ENCODE data around the gene BOC. TPM values are rescaled to one million over a fixed set of nuclear protein-coding genes. Genes with fewer than 3 reads are reported as not detected.

The BOC gene
- total and polyA plus RNA-seq, 2 of the 13 experiments (the other 11 are each of a cell fraction or from before 2014, with no cell fraction given), result 0.04 TPM; not detected in 1

DNA sequence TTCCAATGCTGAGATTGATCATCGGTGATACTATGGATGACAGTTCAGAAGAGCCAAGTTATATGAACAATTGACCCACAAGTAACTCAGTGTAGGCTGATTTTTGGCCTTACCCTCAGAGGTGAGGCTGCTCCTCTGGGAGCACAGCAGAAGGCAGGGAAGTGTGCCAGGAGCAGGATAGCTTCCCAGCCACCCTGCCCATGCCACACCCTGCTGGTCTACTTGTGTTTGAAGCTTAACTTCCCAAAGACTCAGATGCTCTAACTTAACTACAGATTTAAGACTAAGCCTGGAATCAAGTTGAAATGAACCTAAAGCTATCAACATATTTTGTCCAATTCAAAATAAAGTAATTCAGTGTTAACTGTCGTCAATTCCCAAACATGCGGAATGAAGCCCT lies 77.5 kb downstream of the BOC start:
- peaks cover 0 to 4% of the 10 kb centered on the region in 2 experiments; a peak in 2 of 5 replicates for H3K27me3 ChIP-seq (ENCODE audit: control insufficient read depth in 1 of 2, insufficient read depth in 2 of 2, low read length in 2 of 2)
- FAIRE-seq (no peak), ATAC-seq (no peak), DNase-seq (ENCODE audit: low spot score) (no peak)
- in situ Hi-C loops (cut with HindIII; ENCODE audit: extremely low pct_ligation_motif_present, low pct_unique_long_range_greater_than_20kb) (loop anchor here (5.0 kb wide), 1 partner anchor 237 kb away; no protein-coding TSS in a partner anchor), intact Hi-C loops (cut with micrococcal nuclease; ENCODE audit: unreplicated experiment) (loop anchor here (1.0 kb wide), 3 partner anchors 153 to 337 kb away; no protein-coding TSS in a partner anchor)
- H3K4me3 ChIP-seq (replicated peaks in 1 of 3; ENCODE audit: insufficient read depth in 1 of 3, low read depth in 2 of 3, low read length in 3 of 3), result no peak overlapping the region
- CTCF ChIA-PET (ENCODE audit: low intra/inter-chr PET ratio, low total read pairs), result interaction anchor here (1.6 to 3.2 kb wide), 2 partner anchors 153 to 237 kb away, joined by 4 to 61 read pairs; no protein-coding TSS in a partner anchor
- H3K9ac ChIP-seq (ENCODE audit: insufficient read depth, low read depth, low read length), result no peak overlapping the region
- no peak overlapping the region for H2AFZ ChIP-seq (ENCODE audit: low read length)
- TF ChIP-seq KLF9 (CRISPR knock-in tag; IDR thresholded peaks at IDR 0.05; ENCODE audit: low read depth), result no peak
- no peak for TF ChIP-seq POLR2A (IDR thresholded peaks at IDR 0.05; ENCODE audit: insufficient read depth in 1 of 2, low read depth in 2 of 2, low read length in 2 of 2)
- TF ChIP-seq DMTF1 (CRISPR knock-in tag; IDR thresholded peaks at IDR 0.05), result no peak
- TF ChIP-seq ZMAT3 (CRISPR knock-in tag; conservative IDR thresholded peaks at IDR 0.05), result no peak
- no peak for TF ChIP-seq ZNF256 (CRISPR knock-in tag; conservative IDR thresholded peaks at IDR 0.05)
- TF ChIP-seq MAZ (IDR thresholded peaks at IDR 0.05; ENCODE audit: borderline replicate concordance, low read depth, low read length), result no peak
- TF ChIP-seq MAZ (CRISPR knock-in tag; IDR thresholded peaks at IDR 0.05; ENCODE audit: low read depth), result no peak
- no peak for TF ChIP-seq TCF7 (IDR thresholded peaks at IDR 0.05; ENCODE audit: low read depth)
- no peak for TF ChIP-seq ETS1 (CRISPR knock-in tag; IDR thresholded peaks at IDR 0.05)
- no peak for TF ChIP-seq SRSF1 (optimal IDR thresholded peaks at IDR 0.05; ENCODE audit: low read depth, low read length)
- TF ChIP-seq ZFAT (CRISPR knock-in tag; conservative IDR thresholded peaks at IDR 0.05), result no peak
- TF ChIP-seq ZNF761 (CRISPR knock-in tag; conservative IDR thresholded peaks at IDR 0.05), result no peak
- TF ChIP-seq MXI1 (IDR thresholded peaks at IDR 0.05; ENCODE audit: borderline replicate concordance, low read depth, low read length), result no peak
- no peak for TF ChIP-seq ZNF569 (CRISPR knock-in tag; IDR thresholded peaks at IDR 0.05; ENCODE audit: borderline replicate concordance)
- no peaks in the 10 kb centered on the region for H3K36me3 ChIP-seq (replicated peaks in 1 of 2; ENCODE audit: control insufficient read depth in 1 of 2, insufficient read depth in 2 of 2, low read length in 2 of 2)
- H4K20me1 ChIP-seq (ENCODE audit: insufficient read depth, low read length), result no peaks in the 10 kb centered on the region
- no peak overlapping the region for H3K27ac ChIP-seq (ENCODE audit: extremely low read length, insufficient read depth, low read length)
- no peak overlapping the region for H3K4me2 ChIP-seq (ENCODE audit: low read depth, low read length)
- no TSS peak for BruUV-seq (replicated peaks)
- peaks cover 27% of the 10 kb centered on the region for H3K4me1 ChIP-seq (ENCODE audit: insufficient read depth, low read length)
- no peaks in the 10 kb centered on the region for H3K9me3 ChIP-seq (ENCODE audit: low read length)
- POLR2A ChIA-PET, result no interaction called here
- no peaks in the 10 kb centered on the region for H3K79me2 ChIP-seq (ENCODE audit: insufficient read depth, low read length)
- 73% methylated on average over 3 of the region's 3 CpGs for WGBS (ENCODE audit: low lambda C conversion rate)

Data from HepG2 (cell line).